HuH-7.5 (cell line): ENCODE measurements around the gene RNF166.
A peak's percentile ranks its signal among the peaks of the same experiment; 100 is the strongest.

Experiments
- DNase-seq: peaks from one replicate; pipeline ENCODE4 v3.0.0; 2011; ENCODE audit warnings: low spot score

RNF166 gene, protein sequence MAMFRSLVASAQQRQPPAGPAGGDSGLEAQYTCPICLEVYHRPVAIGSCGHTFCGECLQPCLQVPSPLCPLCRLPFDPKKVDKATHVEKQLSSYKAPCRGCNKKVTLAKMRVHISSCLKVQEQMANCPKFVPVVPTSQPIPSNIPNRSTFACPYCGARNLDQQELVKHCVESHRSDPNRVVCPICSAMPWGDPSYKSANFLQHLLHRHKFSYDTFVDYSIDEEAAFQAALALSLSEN

DNA sequence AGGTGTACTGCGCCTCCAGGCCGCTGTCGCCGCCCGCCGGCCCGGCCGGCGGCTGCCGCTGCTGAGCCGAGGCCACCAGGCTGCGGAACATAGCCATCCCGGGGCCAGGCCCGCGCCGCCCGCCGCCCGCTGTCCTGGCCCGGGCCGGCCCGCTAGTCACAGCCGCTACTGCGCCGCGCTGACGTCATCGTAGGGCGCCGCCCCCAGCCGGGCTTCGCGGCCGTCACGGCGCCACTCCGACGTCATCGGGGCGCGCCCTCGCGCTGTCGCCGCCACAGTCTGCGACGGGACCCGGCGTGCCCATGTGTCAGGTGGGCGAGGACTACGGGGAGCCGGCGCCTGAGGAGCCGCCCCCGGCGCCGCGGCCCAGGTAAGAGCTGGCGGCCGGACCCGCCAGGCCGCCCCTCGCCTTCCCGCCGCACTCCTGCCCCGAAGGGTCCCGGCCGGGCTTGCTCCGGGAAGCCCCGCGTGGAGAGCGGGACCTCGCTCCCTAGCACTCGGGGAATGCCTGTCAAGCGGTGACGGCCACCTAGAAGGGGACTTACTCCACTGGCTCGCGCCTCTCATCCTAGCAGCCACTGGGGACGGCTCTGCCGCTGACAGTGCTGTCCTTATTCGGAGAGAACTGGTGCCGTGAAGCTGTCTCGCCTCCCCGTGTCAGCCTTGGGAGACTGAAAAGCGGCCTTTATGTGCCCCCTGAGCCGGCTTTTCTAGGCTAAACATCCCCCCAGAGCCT lies at the start of gene RNF166, which contains the start of gene CTU2:
Gene RNF166, minus strand, starts transcription at position 180 of the 736 bp plus-strand sequence. Its CDS starts 83 bp downstream, at position 97.
Gene CTU2, plus strand, starts transcription at position 275 of the 736 bp plus-strand sequence. Its CDS starts 28 bp downstream, at position 303.
- DNase-seq, result peak; percentile 100

GRCh38 chr16:88754912-88755744 lies 48.9 kb upstream of the RNF166 start:
- no peak for DNase-seq

- DNase-seq, result no peak
These were observed 48.1 kb upstream of the RNF166 start for GRCh38 chr16:88754109-88754911.

DNA sequence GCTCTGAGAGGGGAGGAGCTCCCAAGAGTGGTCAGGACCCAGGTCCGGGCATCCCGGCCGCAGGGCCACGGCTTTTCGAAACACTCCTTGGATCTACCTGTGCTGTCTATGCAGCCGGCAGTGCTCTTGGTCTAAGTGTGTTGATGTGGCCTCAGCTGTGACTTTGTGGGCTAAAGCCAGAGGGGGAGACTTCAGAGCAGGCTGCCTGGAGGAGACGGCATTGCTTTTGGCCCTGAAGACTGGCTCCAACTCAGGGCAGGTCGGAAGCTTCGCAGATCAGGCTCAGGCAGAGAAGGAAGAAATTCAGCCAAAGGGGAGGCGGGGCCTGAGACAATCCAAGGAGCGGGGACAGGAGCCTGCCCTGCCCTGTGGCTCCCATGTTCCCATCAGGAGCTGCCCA lies 47.4 kb upstream of the RNF166 start:
- no peak for DNase-seq

DNA sequence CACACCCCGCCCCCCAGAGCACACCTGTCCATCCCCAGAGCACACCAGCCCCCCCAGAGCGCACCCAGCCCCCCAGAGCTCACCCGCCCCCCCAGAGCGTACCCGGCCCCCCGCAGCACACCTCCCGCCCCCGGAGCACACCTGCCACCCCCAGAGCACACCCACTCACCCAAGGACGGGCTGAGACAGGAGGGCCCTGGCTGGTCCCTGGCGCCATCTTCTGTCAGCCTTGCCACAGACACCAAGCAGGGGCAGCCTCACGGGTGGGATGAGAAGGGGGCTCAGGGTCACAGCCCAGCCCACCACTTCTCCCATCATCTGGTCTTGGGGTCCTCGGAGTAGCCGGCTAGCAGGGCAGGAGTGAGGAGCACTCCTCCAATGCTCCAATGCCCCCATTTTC lies 47.0 kb upstream of the RNF166 start:
- no peak for DNase-seq

- DNase-seq, result no peak
These were observed 46.3 kb upstream of the RNF166 start for GRCh38 chr16:88752386-88753002.

DNA sequence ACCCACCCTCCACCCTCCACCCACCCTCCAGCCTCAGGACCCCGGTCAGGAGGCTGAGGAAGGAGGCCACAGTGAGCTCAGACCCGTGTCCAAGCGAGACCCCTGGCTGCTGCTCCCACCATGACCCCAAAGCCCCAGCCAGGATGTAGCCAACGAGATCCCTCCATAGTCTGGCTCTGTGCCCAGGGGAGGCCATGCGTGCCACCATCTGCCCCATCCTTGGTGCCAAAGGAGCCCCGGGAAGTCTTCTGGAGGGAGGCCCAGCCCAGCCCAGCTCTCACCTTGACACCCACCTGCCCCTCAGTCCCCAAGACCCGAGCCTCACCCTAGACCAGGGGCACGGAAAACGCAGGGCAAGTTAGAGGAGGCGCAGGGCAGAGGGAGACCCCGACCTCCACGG lies 44.6 kb upstream of the RNF166 start:
- DNase-seq, result no peak

- DNase-seq, result no peak
These were observed 43.1 kb upstream of the RNF166 start for GRCh38 chr16:88749358-88749757.

DNA sequence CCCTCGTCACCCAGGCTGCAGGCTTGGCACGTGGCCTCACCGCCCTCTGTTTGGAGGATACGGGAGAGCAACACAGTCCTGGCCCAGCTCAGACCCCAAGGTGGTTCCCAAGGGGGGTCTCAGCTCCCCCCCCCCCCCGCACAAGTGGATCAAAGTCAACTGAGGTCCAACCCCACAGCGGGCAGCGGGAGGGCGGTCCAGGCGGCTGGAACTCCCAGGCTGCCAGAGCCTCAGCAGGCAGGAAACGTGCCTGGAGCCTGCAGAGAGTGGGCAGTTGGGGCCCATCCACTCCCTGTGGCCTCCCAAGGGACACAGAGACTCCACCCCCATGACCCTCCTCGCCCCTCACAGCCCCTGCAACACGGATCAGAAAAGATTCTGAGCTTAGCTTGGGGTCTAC lies 42.2 kb upstream of the RNF166 start:
- DNase-seq, result no peak

GRCh38 chr16:88747588-88748301 lies 41.5 kb upstream of the RNF166 start:
- DNase-seq, result peak; percentile 99

GRCh38 chr16:88746506-88746905 lies 40.3 kb upstream of the RNF166 start:
- no peak for DNase-seq

GRCh38 chr16:88744577-88745521 lies 38.6 kb upstream of the RNF166 start:
- no peak for DNase-seq

GRCh38 chr16:88743693-88744576 lies 37.7 kb upstream of the RNF166 start:
- peak; percentile 99 for DNase-seq

- DNase-seq, result no peak
These were observed 36.8 kb upstream of the RNF166 start for GRCh38 chr16:88742896-88743605.

GRCh38 chr16:88741368-88741767 lies 35.2 kb upstream of the RNF166 start:
- no peak for DNase-seq

DNA sequence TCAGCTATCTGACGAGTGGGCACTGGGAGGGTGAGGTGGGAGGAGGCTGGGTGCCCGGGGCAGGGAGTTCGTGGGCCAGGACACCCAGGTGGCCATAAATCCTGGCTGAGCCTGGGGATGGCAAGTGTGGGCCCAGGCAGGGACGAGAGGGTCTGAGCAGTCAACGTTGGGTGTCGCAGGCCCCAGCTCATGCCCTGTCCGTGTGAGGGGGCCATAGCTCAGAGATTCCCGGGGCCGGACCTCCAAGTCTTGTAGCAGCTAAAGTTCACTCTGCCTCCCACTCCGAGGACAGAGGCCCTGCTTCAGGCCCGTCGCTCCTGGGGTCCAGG lies 34.5 kb upstream of the RNF166 start:
- DNase-seq, result no peak

- DNase-seq, result no peak
These were observed 33.9 kb upstream of the RNF166 start for GRCh38 chr16:88739977-88740726.
